Vagina (tissue), 2 donors: ENCODE measurements around the gene GNAZ. TPM values are rescaled to one million over a fixed set of nuclear protein-coding genes. Genes with fewer than 3 reads are reported as not detected.
A peak's percentile ranks its signal among the peaks of the same experiment; 100 is the strongest.

Source experiments
- DNase-seq, 2 donors: peaks; one replicate each; pipeline ENCODE4 v3.0.0-alpha.2; 2017; ENCODE audit errors: extremely low spot score in 2 of 2
- H3K27ac ChIP-seq: fragments of 200-600 bp; sonication (generic); one replicate; pipeline ENCODE4 v1.5.1; 2019
- H3K27me3 ChIP-seq: fragments of 200-600 bp; sonication (generic); one replicate; pipeline ENCODE4 v1.5.1; 2019
- H3K36me3 ChIP-seq, 2 donors: fragments of 200-600 bp; sonication (generic); one replicate each; pipeline ENCODE4 v1.5.1; 2017 to 2019
- H3K4me1 ChIP-seq: fragments of 200-600 bp; sonication (generic); one replicate; pipeline ENCODE4 v1.5.1; 2019
- H3K4me3 ChIP-seq, 2 donors: fragments of 200-600 bp; sonication (generic); 1 replicate in 1 of 2; 2 replicates in 1 of 2; pipeline ENCODE4 v1.5.1; 2016 to 2019
- H3K9me3 ChIP-seq: fragments of 200-600 bp; sonication (generic); one replicate; pipeline ENCODE4 v1.5.1; 2019
- CTCF ChIP-seq, 3 experiments: fragments of 450-650 bp in 2 of 3; fragments of 200-600 bp in 1 of 3; sonication (generic) in 1 of 3; IDR thresholded peaks; one replicate each; pipeline ENCODE4 v1.5.1; 2017 to 2019; ENCODE audit warnings: antibody characterized with exemption in 3 of 3, mild to moderate bottlenecking in 2 of 3, moderate library complexity in 2 of 3
- POLR2A ChIP-seq, 2 donors: fragments of 450-650 bp; IDR thresholded peaks; one replicate each; pipeline ENCODE4 v1.6.1; 2017; ENCODE audit warnings: antibody characterized with exemption in 2 of 2, mild to moderate bottlenecking in 2 of 2, moderate library complexity in 2 of 2
- POLR2AphosphoS5 ChIP-seq, 2 donors: sonication (generic); formaldehyde crosslinking; IDR thresholded peaks; one replicate each; pipeline ENCODE4 v1.9.0; 2017; ENCODE audit warnings: antibody characterized with exemption in 2 of 2, mild to moderate bottlenecking in 2 of 2, low read depth in 1 of 2; ENCODE audit not compliant: insufficient read depth in 1 of 2
- intact Hi-C: fragments of 100-400 bp; cut with DNase I; formaldehyde crosslinking; loops from one replicate; pipeline ENCODE4 v1.15.1; 2023
- total RNA-seq: library from RNA; depleted of rRNA; stranded (reverse); fragments of >200 nt; gene quantifications from one replicate; pipeline ENCODE4 v1.2.3, GENCODE V29; 2016

The GNAZ gene
- total RNA-seq, 1 donor from 2014 or later: 11.3 TPM

GRCh38 chr22:23142546-23143105 lies 72.3 kb downstream of the GNAZ start:
- Histone ChIP-seq H3K4me3 (peak overlapping the region; percentile 10 to 20), H3K36me3 (no peaks in the 10 kb centered on the region), H3K27ac (no peak overlapping the region), H3K4me1 (peaks cover 48% of the 10 kb centered on the region), H3K27me3 (no peaks in the 10 kb centered on the region), H3K9me3 (no peaks in the 10 kb centered on the region)
- DNase-seq: no peak
- intact Hi-C loops: no loop called here
- no peak for TF ChIP-seq POLR2AphosphoS5 (IDR thresholded peaks at IDR 0.05; ENCODE audit: insufficient read depth in 1 of 2, low read depth in 1 of 2)
- TF ChIP-seq CTCF (IDR thresholded peaks at IDR 0.05): no peak
- no peak for TF ChIP-seq POLR2A (IDR thresholded peaks at IDR 0.05)

GRCh38 chr22:23143119-23143518 lies 72.8 kb downstream of the GNAZ start:
- intact Hi-C loops: no loop called here
- Histone ChIP-seq H3K27ac (no peak overlapping the region), H3K9me3 (no peaks in the 10 kb centered on the region), H3K36me3 (no peaks in the 10 kb centered on the region), H3K4me1 (peaks cover 44% of the 10 kb centered on the region), H3K27me3 (no peaks in the 10 kb centered on the region), H3K4me3 (no peak overlapping the region)
- no peak for TF ChIP-seq CTCF (IDR thresholded peaks at IDR 0.05)
- TF ChIP-seq POLR2A (IDR thresholded peaks at IDR 0.05): no peak
- no peak for TF ChIP-seq POLR2AphosphoS5 (IDR thresholded peaks at IDR 0.05; ENCODE audit: insufficient read depth in 1 of 2, low read depth in 1 of 2)
- no peak for DNase-seq

GRCh38 chr22:23144432-23144831 lies 74.1 kb downstream of the GNAZ start:
- intact Hi-C loops: no loop called here
- Histone ChIP-seq H3K9me3 (no peaks in the 10 kb centered on the region), H3K4me1 (peaks cover 37% of the 10 kb centered on the region), H3K27me3 (no peaks in the 10 kb centered on the region), H3K4me3 (peak overlapping the region; percentile 52), H3K36me3 (no peaks in the 10 kb centered on the region), H3K27ac (peak overlapping the region; percentile 27)
- DNase-seq: no peak
- TF ChIP-seq POLR2A (IDR thresholded peaks at IDR 0.05): no peak
- no peak for TF ChIP-seq POLR2AphosphoS5 (IDR thresholded peaks at IDR 0.05; ENCODE audit: insufficient read depth in 1 of 2, low read depth in 1 of 2)
- TF ChIP-seq CTCF (IDR thresholded peaks at IDR 0.05): no peak

GRCh38 chr22:23144932-23145877 lies 74.9 kb downstream of the GNAZ start, which contains the start of gene RAB36:
Gene RAB36 (plus strand): TSS chr22:23145477. CDS start chr22:23146617, 1,140 bp downstream.
- peak within 1 kb of the TSS; percentile 52 for H3K4me3 ChIP-seq
- DNase-seq: peak in 1 of 2 donors; percentile 97
- H3K4me1 ChIP-seq: peaks cover 37% of the 10 kb centered on the region
- TF ChIP-seq POLR2A (IDR thresholded peaks at IDR 0.05) (no peak), POLR2AphosphoS5 (IDR thresholded peaks at IDR 0.05; ENCODE audit: insufficient read depth in 1 of 2, low read depth in 1 of 2) (peak; percentile 22 to 67)
- H3K27me3 ChIP-seq: no peaks in the 10 kb centered on the region
- no peaks in the 10 kb centered on the region for H3K9me3 ChIP-seq
- intact Hi-C loops: no loop called here
- H3K27ac ChIP-seq: peak within 1 kb of the TSS; percentile 47
- peaks cover 0 to 6% of the 10 kb centered on the region in 2 donors for H3K36me3 ChIP-seq

GRCh38 chr22:23145878-23146470 lies 75.7 kb downstream of the GNAZ start:
- peak overlapping the region; percentile 47 for H3K27ac ChIP-seq
- TF ChIP-seq POLR2A (IDR thresholded peaks at IDR 0.05) (no peak), CTCF (IDR thresholded peaks at IDR 0.05) (no peak), POLR2AphosphoS5 (IDR thresholded peaks at IDR 0.05; ENCODE audit: insufficient read depth in 1 of 2, low read depth in 1 of 2) (no peak)
- DNase-seq: no peak
- intact Hi-C loops: no loop called here
- H3K36me3 ChIP-seq: peaks cover 0 to 6% of the 10 kb centered on the region in 2 donors
- peaks cover 37% of the 10 kb centered on the region for H3K4me1 ChIP-seq
- H3K27me3 ChIP-seq: no peaks in the 10 kb centered on the region
- H3K4me3 ChIP-seq: peak overlapping the region; percentile 52
- no peaks in the 10 kb centered on the region for H3K9me3 ChIP-seq
